LHCN-M2 (cell line): ENCODE measurements around the gene ZFTA. TPM values are rescaled to one million over a fixed set of nuclear protein-coding genes. Genes with fewer than 3 reads are reported as not detected.

ENCODE experiments used
- DNase-seq: peaks from one replicate; pipeline ENCODE4 v3.0.0-alpha.2; 2012; ENCODE audit warnings: low read depth
- total RNA-seq: library from RNA; depleted of rRNA; stranded (reverse); fragments of >200 nt; gene quantifications from 2 replicates; pipeline ENCODE4 v1.2.3, GENCODE V29; 2014; rRNA removed

ZFTA gene
- total RNA-seq, 1 experiment from 2014 or later, result 24.8 TPM

GRCh38 chr11:63749624-63750023 lies 19.0 kb downstream of the ZFTA start:
- DNase-seq, result no peak

GRCh38 chr11:63747011-63747410 lies 21.6 kb downstream of the ZFTA start:
- no peak for DNase-seq

DNA sequence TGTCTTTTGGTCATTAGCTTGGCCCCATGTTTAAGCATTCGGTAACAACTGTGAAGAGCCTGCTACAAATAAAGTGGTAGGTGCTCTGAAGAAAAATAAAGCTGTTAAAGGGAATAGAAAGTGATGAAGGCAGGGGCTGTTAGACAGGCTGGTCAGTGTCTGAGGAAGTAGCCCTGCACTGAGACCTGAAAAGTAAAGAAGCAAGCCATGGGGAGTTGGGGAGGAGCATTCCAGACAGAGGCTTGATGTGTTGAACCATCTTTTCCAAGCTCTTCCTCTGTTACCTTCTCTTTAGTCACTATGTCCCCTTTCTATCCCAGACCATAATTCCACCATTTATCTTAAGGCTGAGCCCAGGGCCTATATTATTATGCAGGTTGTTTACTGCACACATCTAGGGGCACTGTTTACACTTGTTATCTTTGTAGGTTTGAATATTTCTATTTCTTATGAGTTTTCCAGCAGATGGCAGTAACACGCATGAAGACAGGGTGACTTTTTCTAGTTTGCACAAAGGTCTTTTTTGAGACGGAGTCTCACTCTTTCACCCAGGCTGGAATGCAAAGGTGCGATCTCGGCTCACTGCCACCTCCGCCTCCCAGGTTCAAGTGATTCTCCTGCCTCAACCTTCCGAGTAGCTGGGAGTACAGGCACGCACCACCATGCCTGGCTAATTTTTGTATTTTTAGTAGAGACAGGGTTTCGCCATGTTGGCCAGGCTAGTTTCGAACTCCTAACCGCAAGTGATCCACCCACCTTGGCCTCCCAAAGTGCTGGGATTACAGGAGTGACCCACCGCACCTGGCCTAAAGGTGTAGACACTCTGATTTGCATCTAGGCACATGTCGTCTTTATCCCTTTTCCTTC lies 23.0 kb downstream of the ZFTA start:
- DNase-seq, result peak; percentile 14

- peak; percentile 69 for DNase-seq
Measured at GRCh38 chr11:63738720-63739360, 29.7 kb downstream of the ZFTA start.

DNA sequence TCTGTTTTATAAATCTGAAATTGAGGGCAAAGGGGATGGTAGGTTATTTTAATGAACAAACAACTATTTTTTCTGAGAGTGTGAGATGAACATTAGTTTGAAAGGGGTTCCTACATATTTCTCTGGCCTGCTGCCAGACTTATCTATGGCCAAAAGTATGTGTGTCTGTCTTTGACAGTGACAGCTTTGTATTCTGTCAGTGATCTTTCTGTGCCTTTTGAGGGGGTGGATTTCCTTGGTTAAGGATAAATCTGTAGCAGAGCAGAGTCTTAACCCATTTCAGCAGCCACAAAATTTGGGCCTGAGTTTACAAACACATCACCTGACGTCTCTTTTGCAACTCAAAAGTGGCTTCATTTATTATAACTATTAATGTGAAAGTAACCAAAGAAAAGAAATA lies 30.9 kb downstream of the ZFTA start:
- no peak for DNase-seq

GRCh38 chr11:63736864-63737263 lies 31.7 kb downstream of the ZFTA start:
- no peak for DNase-seq

- DNase-seq, result no peak
Measured at GRCh38 chr11:63729326-63729725, 39.2 kb downstream of the ZFTA start.

DNA sequence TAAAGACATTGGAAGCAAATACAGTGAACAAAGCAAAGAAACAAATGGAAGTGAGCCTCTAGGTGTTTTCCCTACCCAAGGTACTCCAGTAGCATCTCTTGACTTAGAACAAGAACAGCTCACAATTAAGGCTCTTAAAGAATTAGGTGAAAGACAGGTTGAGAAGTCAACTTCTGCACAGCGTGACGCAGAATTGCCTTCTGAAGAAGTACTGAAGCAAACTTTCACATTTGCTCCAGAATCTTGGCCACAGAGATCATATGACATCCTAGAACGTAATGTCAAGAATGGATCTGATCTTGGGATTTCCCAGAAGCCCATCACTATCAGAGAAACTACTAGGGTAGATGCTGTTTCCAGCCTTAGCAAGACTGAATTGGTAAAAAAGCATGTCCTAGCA lies 48.0 kb downstream of the ZFTA start:
- no peak for DNase-seq

DNA sequence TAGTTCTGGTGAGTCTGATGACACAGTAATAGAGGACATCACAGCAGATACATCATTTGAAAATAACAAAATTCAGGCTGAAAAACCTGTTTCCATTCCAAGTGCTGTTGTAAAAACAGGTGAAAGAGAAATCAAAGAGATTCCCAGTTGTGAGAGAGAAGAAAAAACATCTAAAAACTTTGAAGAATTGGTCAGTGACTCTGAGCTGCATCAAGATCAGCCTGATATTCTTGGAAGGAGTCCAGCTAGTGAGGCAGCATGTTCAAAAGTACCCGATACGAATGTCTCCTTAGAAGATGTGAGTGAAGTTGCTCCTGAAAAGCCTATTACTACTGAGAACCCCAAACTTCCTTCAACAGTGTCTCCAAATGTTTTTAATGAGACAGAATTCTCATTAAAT lies 48.6 kb downstream of the ZFTA start:
- peak; percentile 12 for DNase-seq

DNA sequence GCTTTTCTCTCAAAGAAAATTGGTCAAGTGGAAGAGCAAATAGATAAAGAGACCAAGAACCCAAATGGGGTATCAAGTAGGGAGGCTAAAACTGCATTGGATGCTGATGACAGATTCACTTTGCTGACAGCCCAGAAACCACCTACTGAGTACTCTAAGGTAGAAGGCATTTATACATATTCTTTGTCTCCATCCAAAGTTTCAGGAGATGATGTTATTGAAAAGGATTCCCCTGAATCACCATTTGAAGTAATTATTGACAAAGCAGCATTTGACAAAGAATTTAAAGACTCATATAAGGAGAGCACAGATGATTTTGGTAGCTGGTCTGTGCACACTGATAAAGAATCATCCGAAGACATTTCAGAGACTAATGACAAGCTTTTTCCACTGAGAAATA lies 49.6 kb downstream of the ZFTA start:
- DNase-seq, result no peak

Other genes with a start within 250 kb of the ZFTA start
- 3.5 and 7.0 TPM in 2 replicates for gene PLAAT4, start 232.0 kb downstream of the ZFTA start, total RNA-seq
- not detected in 2 replicates for gene PLAAT2, start 205.4 kb downstream of the ZFTA start, total RNA-seq
- gene PLAAT3, start 154.3 kb downstream of the ZFTA start, total RNA-seq, result 8.5 and 19.1 TPM in 2 replicates
- gene ATL3, start 97.4 kb downstream of the ZFTA start, total RNA-seq, result 104 and 119 TPM in 2 replicates
- gene RTN3, start 87.3 kb downstream of the ZFTA start, total RNA-seq, result 50.7 and 64.1 TPM in 2 replicates
- gene SPINDOC, start 44.7 kb upstream of the ZFTA start, total RNA-seq, result 31.7 and 33.8 TPM in 2 replicates
- gene MARK2, start 70.3 kb upstream of the ZFTA start, total RNA-seq, result 14.6 and 16.4 TPM in 2 replicates
- gene RCOR2, start 148.4 kb upstream of the ZFTA start, total RNA-seq, result 0.23 and 0.58 TPM in 2 replicates
- 17.6 and 18.3 TPM in 2 replicates for gene NAA40, start 170.2 kb upstream of the ZFTA start, total RNA-seq
- gene COX8A, start 205.8 kb upstream of the ZFTA start, total RNA-seq, result 611 and 814 TPM in 2 replicates
- 47.8 and 62.5 TPM in 2 replicates for gene OTUB1, start 217.7 kb upstream of the ZFTA start, total RNA-seq